HG03159 (cell line): ENCODE measurements around the gene PHLPP2.
"Not testable (repeated sequence)": the region's sequence is repeated elsewhere in the genome, so short reads cannot be mapped to it uniquely, and the experiment has no call there.

Experiments
- ATAC-seq: cut with Tn5 transposase; IDR thresholded peaks from one replicate; pipeline ENCODE4 v1.9.1; 2021; ENCODE audit warnings: mild to moderate bottlenecking, moderate library complexity; ENCODE audit not compliant: unreplicated experiment

PHLPP2 gene

DNA sequence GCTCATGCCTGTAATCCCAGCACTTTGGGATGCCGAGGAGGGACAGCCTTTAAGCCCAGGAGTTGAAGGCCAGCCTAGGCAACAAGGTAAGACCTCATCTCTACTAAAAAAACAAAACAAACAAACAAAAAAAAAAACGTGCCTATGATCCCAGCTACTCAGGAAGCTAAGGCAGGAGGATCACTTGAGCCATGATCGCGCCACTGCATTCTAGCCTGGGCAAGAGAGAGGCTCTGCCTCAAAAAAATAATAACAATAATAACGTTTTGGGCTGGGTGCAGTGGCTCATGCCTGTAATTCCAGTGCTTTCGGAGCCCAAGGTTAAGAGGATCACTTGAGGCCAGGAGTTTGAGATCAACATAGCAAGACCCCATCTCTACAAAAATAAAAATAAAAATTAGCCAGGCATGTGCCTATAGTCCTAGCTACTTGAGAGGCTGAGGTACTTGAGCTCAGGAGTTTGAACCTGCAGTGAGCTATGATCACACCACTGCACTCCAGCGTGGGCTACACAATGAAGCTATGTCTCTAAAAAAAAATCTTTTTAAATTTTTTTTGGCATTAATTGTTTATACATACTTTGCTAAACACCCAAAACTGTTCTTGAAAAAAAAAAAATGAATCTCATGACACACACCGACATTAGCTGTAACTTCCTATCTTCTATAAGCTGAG is 3.3 kb downstream of the PHLPP2 start:
- no peak for ATAC-seq

DNA sequence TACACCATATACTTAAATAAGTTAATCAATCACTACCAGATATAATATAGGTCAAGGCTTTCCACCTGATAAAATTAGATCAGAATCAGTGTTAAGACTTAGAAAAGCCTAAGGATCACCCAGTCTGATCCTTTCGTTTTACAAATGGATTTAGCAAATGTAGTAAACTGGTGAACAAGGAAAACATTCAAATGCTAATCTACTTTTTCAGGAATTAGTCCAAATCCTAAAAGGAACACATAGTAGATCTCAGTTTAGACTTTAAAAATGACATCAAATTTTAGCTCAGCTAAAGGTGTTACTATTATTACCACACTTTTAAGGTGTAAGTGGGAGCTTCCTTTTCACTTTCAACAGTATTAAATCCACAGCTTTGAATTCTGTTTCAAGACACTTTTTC is 12.0 kb downstream of the PHLPP2 start:
- ATAC-seq = no peak

DNA sequence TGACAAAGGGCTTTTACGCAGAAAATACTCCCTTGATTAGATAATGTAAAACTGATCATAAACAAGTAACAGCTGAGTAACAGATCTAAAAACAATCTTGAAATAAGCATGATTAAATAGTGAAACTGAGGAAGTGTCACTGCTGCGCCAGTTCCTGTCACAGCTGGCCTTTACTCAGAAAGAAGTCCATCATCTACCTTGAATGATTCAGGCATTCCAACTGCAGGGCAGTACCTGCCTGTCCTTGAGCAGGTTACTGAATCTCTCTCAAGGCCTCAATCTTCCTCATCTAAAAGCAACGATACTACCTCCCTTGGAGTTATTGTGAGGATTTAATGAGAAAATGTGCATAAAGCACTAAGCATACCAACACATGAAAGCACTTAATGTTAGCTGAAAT is 12.7 kb downstream of the PHLPP2 start:
- no peak for ATAC-seq

DNA sequence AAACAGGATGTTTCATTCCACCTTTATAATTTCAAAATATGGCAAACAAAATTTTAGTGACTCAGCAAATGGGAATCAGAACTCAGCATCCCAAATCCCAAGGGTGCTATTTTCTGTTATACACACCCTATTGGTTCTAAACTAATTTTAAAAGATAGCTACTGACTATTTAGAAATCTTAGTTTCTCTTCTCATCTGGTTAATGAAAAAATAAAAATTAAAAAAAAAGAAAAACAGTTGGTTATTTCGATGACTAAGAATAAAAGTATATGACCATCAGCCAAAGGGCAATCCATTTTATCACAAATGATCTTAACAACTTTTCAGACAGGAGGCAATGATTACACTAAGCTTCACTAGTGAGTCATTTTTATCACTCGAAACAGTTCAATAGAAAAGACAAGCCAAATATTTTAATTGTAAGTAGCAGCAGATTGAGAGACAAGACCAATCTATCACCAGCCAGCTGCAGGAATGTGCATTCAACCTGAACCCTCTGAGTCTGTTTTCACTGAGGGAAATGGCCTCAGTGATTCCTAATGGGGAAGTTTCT is 15.2 kb downstream of the PHLPP2 start:
- no peak for ATAC-seq

DNA sequence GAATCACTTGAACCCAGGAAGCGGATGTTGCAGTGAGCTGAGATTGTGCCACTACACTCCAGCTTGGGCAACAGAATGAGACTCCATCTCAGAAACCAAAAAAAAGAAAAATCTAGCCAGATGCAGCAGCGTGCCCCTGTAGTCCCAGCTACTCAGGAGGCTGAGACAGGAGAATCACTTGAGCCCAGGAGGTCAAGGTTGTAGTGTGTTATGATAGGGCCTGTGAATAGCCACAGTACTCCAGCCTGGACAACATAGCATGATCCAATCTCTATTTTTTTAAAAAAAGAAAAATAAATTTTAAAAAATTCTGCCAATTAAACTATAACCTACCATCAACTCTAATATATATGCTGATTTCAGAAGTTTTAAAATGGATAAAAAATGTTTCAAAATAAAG is 15.8 kb downstream of the PHLPP2 start:
- no peak for ATAC-seq

DNA sequence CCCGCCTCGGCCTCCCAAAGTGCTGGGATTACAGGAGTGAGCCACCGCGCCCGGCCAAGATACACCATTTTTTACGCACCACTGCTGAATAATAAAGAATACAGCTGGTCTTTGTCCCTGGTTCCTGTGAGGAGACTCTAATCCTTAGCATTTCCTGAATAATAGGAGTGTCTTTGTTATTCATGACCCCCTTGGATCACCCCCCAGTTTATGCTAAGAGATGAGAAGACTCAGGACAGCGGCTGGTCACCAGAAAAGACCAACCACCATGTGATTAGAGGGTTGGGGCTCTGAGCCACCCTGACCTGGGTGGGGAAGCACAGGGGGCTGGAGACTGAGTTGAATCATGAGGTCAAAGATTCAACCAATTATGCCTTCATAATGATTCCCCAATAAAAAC is 17.3 kb downstream of the PHLPP2 start:
- no peak for ATAC-seq

DNA sequence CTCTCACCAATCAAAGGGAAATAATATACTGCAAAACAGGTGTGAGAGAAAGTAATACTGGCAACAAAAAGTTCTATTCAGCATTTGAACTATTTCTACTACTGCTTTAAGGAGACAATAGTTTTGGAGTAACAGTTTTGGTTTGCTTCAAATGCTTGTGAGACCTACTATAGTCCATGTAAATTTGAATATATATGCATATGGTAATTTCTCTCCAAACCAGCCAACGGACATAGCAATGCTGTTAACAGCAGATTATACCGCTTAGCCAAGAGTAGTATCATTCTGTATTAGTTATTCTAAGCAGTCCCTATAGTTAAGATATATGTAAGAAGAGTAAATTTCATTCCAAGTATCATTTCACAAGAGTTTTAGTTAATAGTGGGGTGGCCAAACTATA is 18.5 kb downstream of the PHLPP2 start:
- ATAC-seq = no peak

DNA sequence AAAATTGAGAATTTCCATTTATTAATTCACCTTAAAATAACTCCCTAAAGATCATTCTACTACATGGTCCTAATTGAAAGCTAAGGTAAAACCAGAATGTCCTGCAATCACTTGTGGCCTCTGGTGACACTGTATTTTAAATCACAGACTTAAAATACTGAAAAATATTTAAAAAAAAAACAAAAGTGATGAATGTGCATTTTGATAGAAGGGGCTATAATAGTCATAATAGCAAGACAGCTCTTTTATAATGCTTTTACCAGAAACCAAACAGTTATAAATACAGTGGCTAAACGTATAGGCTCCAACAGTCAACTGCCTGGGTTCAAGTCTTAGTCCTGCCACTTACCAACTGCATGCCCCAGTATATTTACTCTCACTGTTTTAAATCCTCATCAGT is 21.2 kb downstream of the PHLPP2 start:
- no peak for ATAC-seq

DNA sequence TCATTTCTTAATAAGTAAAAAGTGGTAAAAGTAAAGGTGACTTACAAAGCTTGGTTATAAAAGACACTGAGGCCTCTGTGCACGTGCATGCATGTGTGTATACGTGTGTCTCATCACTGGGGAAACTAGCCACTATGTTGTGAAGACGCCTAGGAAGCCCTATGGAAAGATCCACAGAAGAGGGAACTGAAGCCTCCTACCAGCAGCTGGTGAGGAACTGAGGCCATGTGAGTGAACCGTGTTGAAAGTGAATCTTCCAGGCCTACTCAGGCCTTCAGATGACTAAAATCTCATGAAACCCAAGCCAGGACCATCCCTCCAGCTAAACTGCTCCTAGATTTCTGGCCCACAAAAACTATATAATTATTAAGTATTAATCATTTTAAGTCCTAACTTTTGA is 23.7 kb downstream of the PHLPP2 start:
- no peak for ATAC-seq

DNA sequence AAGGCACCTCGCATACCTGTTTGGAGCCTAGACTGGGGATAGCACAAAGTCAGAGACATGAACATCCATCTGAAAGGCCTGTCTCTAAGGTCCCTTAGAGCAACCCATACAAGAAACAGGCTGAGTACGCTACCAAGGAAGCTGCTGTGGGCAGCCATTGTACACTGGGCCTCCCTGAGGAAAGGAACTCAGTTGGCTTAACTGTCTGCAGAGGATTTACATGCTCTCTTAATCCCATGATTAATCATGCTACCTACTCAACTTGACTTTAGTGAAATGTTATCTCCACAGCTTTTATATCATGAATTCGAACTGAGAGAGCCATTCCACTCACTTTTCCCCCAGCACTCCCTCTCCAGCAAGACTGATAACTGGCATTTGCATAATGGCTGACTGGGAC is 26.0 kb downstream of the PHLPP2 start:
- ATAC-seq = no peak

DNA sequence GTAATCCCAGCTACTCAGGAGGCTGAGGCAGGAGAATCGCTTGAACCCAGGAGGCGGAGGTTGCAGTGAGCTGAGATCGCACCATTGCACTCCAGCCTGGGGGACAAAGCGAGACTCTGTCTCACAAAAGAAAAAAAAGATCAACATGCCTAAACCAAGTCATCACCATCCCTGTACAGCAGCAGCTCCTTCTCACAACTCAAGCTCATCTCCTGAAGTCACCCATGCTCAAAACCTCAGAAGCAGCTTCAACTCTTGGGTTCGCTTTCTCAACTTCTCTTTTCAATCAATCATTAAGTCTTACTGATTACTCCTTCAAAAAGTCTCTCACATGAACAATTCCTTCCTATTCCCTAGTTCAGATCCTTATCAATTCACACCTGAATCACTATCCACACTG is 31.3 kb downstream of the PHLPP2 start:
- no peak for ATAC-seq

DNA sequence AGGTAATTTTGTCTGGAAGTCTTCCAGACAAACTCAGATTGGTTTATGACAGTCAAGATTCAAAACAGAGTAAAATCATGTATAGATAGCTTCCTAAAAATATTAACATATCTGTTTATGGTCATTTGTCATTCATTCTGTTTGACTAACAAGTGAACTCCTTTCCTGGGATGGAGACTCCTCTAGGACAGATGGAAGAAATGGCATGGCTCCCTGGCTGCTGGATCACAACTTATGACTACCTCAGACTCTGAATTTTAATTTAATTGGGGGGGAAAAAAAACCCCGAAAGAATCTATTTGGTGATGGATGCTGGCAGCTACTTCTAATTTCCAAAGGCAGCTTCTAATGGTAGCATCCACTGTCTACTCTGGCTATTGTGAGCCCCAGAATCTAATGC is 34.6 kb downstream of the PHLPP2 start:
- no peak for ATAC-seq

DNA sequence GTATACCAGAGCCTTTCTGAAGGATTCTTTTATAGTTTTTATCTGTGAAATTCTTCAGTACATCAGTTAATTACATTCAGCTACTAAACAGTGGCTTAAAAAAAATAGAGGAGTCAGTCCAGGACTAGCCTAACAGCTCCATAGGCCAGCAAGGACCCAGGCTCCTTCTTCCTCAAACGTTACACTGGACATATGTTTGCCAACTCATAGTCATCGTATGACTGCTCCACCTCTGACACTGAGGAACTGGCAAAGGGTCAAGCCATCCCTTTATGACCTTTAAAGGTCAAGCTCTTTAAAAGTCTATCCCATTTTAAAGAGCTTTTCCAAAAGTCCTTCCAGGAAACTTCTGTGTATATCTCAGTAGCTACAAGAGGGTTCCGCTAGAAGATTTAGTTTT is 36.6 kb downstream of the PHLPP2 start:
- no peak for ATAC-seq

DNA sequence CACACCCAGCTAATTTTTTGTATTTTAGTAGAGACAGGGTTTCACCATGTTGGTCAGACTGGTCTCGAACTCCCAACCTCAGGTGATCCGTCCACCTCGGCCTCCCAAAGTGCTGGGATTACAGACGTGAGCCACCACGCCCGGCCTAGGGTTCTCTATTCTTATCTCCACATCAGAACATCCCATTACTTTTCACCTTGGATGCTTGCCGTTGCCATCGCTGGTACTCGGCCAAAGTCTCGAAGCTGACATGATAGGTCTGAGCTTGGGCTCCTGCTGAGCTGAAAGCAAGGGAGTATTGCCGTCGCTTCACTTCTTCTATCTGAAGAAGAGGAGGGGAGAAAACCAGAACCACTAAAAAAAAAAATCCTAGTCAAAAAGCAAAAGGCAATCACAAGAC is 40.2 kb downstream of the PHLPP2 start:
- ATAC-seq = not testable (repeated sequence)

DNA sequence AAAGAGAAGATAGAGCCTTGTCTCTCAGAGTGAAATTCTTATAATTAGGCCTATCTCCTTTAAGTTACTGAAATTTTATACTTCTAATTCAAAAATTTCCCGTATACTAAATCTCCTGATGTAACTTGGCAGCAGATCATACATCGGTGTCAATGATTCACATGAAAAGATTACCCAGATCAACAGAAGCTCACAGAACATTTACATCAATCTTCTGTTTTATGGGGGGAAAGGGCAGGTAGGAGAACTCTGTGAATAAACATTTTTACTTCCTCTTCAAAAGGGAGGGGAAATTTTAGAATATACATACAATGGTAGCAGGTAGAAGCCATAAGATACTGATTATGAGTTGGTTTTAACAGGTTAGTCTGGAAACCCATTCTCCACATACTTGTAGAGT is 43.1 kb downstream of the PHLPP2 start:
- no peak for ATAC-seq

DNA sequence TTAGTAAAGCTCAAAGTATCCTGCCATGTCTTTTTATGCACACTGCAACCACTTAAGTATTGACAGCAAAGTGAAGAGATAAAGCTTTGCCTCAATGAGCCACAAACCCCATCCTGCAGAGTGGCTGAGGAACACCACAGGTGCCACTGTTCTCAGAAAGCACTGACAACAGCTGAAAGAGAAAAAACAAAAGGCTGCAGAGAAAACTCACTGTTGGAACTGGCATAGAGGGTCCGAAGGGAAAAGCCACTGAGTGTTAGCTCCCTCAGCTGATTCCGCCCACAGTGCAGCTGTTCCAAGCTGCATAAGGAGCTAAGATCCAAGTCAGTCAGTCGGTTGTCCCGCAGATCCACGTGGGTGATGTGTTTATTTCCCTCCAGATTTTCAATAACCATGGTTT is 48.3 kb downstream of the PHLPP2 start:
- no peak for ATAC-seq

DNA sequence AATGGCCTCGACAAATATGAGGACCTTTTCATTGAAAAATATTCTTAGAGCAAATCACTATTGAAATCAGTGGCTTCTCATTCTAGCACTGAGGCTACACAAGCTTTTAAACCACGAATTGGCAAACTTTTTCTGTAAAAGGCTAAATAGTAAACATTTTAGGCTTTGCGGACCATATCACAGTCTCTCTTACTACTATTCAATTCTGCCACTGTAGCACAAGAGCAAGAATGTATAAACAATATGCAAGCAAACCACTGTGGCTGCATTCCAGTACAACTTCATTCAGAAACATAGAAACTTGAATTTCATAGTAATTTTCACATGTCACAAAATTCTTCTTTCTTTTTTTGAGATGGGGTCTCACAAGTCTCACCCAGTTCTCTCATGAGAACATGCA is 49.1 kb downstream of the PHLPP2 start:
- no peak for ATAC-seq

DNA sequence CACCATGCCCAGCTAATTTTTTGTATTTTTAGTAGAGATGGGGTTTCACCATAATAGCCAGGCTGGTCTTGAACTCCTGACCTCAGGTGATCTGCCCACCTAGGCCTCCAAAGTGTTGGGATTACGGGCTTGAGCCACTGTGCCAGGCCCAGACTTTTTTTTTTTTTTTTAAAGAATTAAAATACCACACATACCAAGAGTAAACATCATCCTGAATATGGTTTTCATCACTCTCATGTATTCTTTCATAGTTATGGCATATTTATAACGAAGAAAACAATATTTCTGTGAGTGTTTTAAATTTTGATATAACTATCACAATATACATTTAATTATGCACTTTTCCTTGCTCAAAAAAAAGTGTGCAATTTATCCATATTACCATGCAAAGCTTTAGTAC is 50.3 kb downstream of the PHLPP2 start:
- ATAC-seq = no peak

DNA sequence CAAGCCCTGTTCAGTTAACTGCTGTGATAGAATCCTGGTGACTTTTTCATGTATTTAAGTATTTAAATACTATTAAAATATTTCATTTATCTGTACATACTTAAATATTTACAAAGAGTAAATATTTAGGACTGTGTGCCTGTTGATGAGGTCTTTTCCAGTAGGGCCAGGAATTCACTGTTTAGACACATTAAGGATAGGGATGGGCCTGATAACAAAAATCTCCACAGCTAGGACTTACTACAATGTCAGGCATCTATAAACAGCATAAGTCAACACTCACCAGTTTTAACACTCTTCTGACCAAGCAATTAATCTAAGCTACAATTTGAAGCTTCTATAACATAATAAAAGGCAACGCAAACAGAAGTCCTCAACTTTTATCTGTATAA is 50.9 kb downstream of the PHLPP2 start:
- no peak for ATAC-seq

DNA sequence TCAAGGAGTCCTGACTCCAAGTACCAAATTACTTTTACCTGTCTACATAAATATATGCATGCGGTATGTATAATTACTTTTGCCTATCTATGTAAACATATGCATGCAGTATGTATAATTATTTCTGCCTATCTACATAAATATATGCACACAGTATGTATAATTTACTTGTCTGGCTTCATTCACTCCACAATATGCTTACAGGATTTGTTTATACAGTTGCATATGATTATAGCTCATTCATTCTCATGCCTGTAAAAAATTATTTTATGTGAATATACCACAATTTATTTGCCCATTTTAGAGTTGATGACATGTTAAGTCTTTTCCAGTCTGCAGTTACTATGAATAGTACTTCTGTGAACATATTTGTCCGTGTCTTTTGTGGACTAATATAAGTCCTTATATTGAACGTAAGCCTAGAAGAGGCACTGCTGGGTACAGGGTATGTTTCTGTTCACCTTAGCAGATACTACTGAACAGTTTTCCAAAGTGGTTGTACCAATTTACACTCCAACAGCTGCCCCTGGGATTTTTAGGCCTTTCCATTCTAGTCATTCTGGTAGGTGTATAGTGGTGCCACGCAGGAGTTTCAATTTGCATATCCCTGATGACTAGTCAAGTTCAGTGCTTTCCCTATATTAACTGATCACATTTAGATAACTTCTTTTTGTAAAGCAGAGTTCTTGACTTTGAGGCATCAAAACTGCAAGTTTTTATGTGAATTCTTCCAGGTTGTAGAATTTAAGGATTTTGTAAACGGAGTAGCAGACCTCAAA is 51.5 kb downstream of the PHLPP2 start:
- ATAC-seq = no peak

DNA sequence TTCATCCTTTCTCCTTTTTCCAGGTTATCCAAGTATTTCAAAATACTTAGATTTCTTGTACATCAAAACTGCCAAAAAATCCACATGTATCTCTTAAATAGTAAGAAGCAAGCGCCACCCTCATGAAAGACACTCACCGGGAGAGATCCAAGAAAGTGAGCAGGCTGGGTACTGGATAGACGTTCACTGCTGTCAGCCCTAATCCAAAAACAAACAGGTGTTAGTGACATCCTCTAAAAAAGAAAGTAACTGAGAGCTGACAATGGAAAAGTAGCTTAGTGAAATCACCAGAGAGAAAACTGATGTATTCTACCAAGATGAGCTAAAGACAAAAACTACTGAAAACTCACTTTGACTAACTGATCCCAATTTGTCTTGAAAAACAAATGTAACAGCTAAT is 52.4 kb downstream of the PHLPP2 start:
- ATAC-seq = no peak

DNA sequence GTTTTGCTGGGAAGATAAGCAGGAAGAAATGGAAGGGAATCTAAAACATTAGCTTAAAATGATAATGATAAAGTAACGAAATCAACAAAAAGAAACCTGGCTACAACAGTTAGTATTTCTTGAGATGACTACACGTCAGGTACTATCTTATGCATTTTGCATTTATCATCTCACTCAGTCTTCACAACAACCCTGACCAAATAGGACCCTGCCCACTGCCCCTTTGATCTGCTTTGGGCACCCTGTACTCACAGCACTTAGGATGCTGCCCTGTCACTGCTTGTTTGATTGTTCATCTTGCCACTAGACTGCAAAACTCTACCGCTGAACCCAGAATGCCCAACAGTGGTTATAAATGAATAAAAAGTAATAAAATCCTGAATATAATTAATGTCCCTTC is 53.3 kb downstream of the PHLPP2 start:
- ATAC-seq = no peak

DNA sequence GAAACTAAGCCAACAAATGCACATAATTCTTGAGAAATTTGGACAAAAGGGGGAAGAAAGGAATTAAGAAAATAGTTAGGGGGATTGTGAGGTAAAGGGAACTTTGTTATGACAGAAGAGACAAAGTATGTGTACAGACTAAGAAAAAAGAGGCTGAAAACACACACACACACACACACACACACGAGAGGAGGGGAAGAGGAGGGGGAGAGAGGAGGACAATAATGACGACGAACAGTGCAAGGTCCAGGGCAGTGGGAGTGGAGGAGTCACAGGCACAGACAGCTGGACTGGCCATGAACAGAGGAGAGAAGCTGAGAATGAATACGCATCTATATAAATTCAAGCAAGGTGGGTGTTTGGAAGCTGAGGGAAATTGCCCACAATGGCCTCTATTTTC is 54.0 kb downstream of the PHLPP2 start:
- no peak for ATAC-seq
